EL (cell line): ENCODE measurements around the gene HAVCR1.
"Not testable (repeated sequence)": the region's sequence is repeated elsewhere in the genome, so short reads cannot be mapped to it uniquely, and the experiment has no call there.

Source experiments
- DNase-seq: peaks from one replicate; pipeline ENCODE4 v3.0.0-alpha.2; 2016

HAVCR1 gene

GRCh38 chr5:157047898-157048297, 11.0 kb downstream of the HAVCR1 start:
- no peak for DNase-seq

- not testable (repeated sequence) for DNase-seq
Observed at GRCh38 chr5:157047016-157047415, 11.9 kb downstream of the HAVCR1 start.

GRCh38 chr5:157046041-157046440, 12.9 kb downstream of the HAVCR1 start:
- peak; percentile 2 for DNase-seq

GRCh38 chr5:157045601-157046000, 13.3 kb downstream of the HAVCR1 start:
- no peak for DNase-seq

GRCh38 chr5:157038568-157039187, 20.2 kb downstream of the HAVCR1 start:
- DNase-seq: no peak

- DNase-seq: not testable (repeated sequence)
Observed at GRCh38 chr5:157034106-157035072, 24.5 kb downstream of the HAVCR1 start.

GRCh38 chr5:157033071-157033583, 25.8 kb downstream of the HAVCR1 start:
- DNase-seq: no peak

- no peak for DNase-seq
Observed at GRCh38 chr5:157030692-157031091, 28.2 kb downstream of the HAVCR1 start.

- DNase-seq: no peak
Observed at GRCh38 chr5:157029457-157029856, 29.5 kb downstream of the HAVCR1 start.

- not testable (repeated sequence) for DNase-seq
Observed at GRCh38 chr5:157027663-157028062, 31.3 kb downstream of the HAVCR1 start.

- no peak for DNase-seq
Observed at GRCh38 chr5:157026789-157027424, 32.0 kb downstream of the HAVCR1 start.

GRCh38 chr5:157025093-157025698, 33.7 kb downstream of the HAVCR1 start:
- DNase-seq: no peak

GRCh38 chr5:157024208-157024959, 34.5 kb downstream of the HAVCR1 start:
- DNase-seq: no peak

GRCh38 chr5:157022024-157022423, 36.9 kb downstream of the HAVCR1 start:
- no peak for DNase-seq

GRCh38 chr5:157020511-157021222, 38.2 kb downstream of the HAVCR1 start:
- DNase-seq: no peak

- no peak for DNase-seq
Observed at GRCh38 chr5:157020002-157020401, 38.9 kb downstream of the HAVCR1 start.

GRCh38 chr5:157014143-157014542, 44.8 kb downstream of the HAVCR1 start:
- DNase-seq: not testable (repeated sequence)

- no peak for DNase-seq
Observed at GRCh38 chr5:157006262-157006661, 52.7 kb downstream of the HAVCR1 start.

- peak; percentile 1 for DNase-seq
Observed at GRCh38 chr5:157004893-157005551, 53.9 kb downstream of the HAVCR1 start.

GRCh38 chr5:156991714-156992113, 67.2 kb downstream of the HAVCR1 start:
- no peak for DNase-seq

- DNase-seq: no peak
Observed at GRCh38 chr5:156984064-156984463, 74.9 kb downstream of the HAVCR1 start.
